Endothelial cell of umbilical vein (primary cell): ENCODE data around the gene BEX3. TPM values are rescaled to one million over a fixed set of nuclear protein-coding genes. Genes with fewer than 3 reads are reported as not detected.

Experiments used
- BruUV-seq: library from RNA; stranded (reverse); fragments of 400-500 nt; replicated peaks from 2 replicates; lab custom pipeline; 2021; lab: Mats Ljungman, UMichigan
- CTCF ChIA-PET: fragments of 300-600, 350-600 bp; sonication (Branson Sonifier 250); formaldehyde crosslinking; loops from one replicate; lab custom pipeline; 2021; ENCODE audit warnings: antibody characterized with exemption, inconsistent platforms; lab: Charles Lee
- POLR2A ChIA-PET: fragments of 300-600, 350-600 bp; sonication (Branson Sonifier 250); formaldehyde crosslinking; loops from one replicate; lab custom pipeline; 2021; ENCODE audit warnings: antibody characterized with exemption, inconsistent platforms; lab: Charles Lee
- DNase-seq: peaks from one replicate; pipeline ENCODE4 v3.0.0-alpha.2; 2011; ENCODE audit warnings: low read depth, low spot score
- FAIRE-seq: peaks from 2 replicates; lab custom pipeline; 2011; peaks lifted over from hg19 to GRCh38; lab: Jason Lieb, UNC
- H2AFZ ChIP-seq: 2 replicates; pipeline ENCODE4 v1.6.0; 2012; ENCODE audit warnings: low read depth, low read length, control low read depth, inconsistent platforms
- H3K27ac ChIP-seq: 2 replicates; pipeline ENCODE4 v1.5.1; 2011; ENCODE audit warnings: low read depth, mild to moderate bottlenecking, control low read depth, low read length, moderate library complexity; ENCODE audit not compliant: insufficient read depth
- H3K27me3 ChIP-seq, 2 experiments: 2 replicates each; pipeline versions ENCODE4 v1.6.0 to v1.6.1; 2011; ENCODE audit warnings: low read length in 2 of 2, mixed read lengths in 1 of 2; ENCODE audit not compliant: control insufficient read depth in 2 of 2, insufficient read depth in 2 of 2
- H3K36me3 ChIP-seq, 2 experiments: 2 replicates in 1 of 2; 3 replicates in 1 of 2; pipeline ENCODE4 v1.5.1; 2011; ENCODE audit warnings: low read length in 2 of 2, mild to moderate bottlenecking in 1 of 2, moderate library complexity in 1 of 2; ENCODE audit not compliant: control insufficient read depth in 2 of 2, insufficient read depth in 2 of 2; ENCODE audit errors: extremely low read depth in 1 of 2
- H3K4me1 ChIP-seq: 3 replicates; pipeline ENCODE4 v1.5.1; 2011; ENCODE audit warnings: mild to moderate bottlenecking, low read length; ENCODE audit not compliant: control insufficient read depth, insufficient read depth; ENCODE audit errors: extremely low read depth
- H3K4me2 ChIP-seq: 2 replicates; pipeline ENCODE4 v1.6.1; 2011; ENCODE audit warnings: low read length, control low read depth, mixed read lengths; ENCODE audit not compliant: insufficient read depth
- H3K4me3 ChIP-seq, 3 experiments: fragments of 200-600 bp in 1 of 3; sonication (generic), shearing (Covaris generic) in 1 of 3; replicated peaks in 1 of 3; 2 replicates each; pipeline ENCODE4 v1.5.1; 2011 to 2016; ENCODE audit warnings: control low read depth in 3 of 3, low read length in 3 of 3, mild to moderate bottlenecking in 2 of 3, inconsistent platforms in 1 of 3, low read depth in 1 of 3, moderate library complexity in 1 of 3; ENCODE audit not compliant: insufficient read depth in 1 of 3
- H3K79me2 ChIP-seq: 2 replicates; pipeline ENCODE4 v1.6.0; 2012; ENCODE audit warnings: low read length, inconsistent platforms; ENCODE audit not compliant: control insufficient read depth, insufficient read depth
- H3K9ac ChIP-seq: replicated peaks from 2 replicates; pipeline ENCODE3; 2011; ENCODE audit warnings: low read length, control low read depth; ENCODE audit not compliant: insufficient read depth; ENCODE audit errors: extremely low read depth
- H3K9me1 ChIP-seq: replicated peaks from 3 replicates; pipeline ENCODE4 v1.6.0; 2011; ENCODE audit warnings: mild to moderate bottlenecking, low read length; ENCODE audit not compliant: control insufficient read depth, insufficient read depth; ENCODE audit errors: extremely low read depth
- H3K9me3 ChIP-seq: replicated peaks from 2 replicates; pipeline ENCODE4 v1.5.1; 2012; ENCODE audit warnings: low read length, inconsistent platforms; ENCODE audit not compliant: control insufficient read depth, insufficient read depth
- H4K20me1 ChIP-seq: replicated peaks from 2 replicates; pipeline ENCODE3; 2011; ENCODE audit warnings: mild to moderate bottlenecking, low read length; ENCODE audit not compliant: control insufficient read depth, insufficient read depth; ENCODE audit errors: extremely low read depth
- EZH2 ChIP-seq: IDR thresholded peaks from 2 replicates; pipeline ENCODE4 v1.6.1; 2012; ENCODE audit warnings: borderline replicate concordance, low read depth, mild to moderate bottlenecking, moderate library complexity, low read length, inconsistent platforms; ENCODE audit not compliant: severe bottlenecking
- FOS ChIP-seq: IDR thresholded peaks from 2 replicates; pipeline ENCODE4 v1.6.1; 2011; ENCODE audit warnings: mild to moderate bottlenecking, low read length, moderate library complexity, borderline replicate concordance; ENCODE audit not compliant: insufficient read depth
- GATA2 ChIP-seq: IDR thresholded peaks from 2 replicates; pipeline ENCODE4 v1.7.0; 2011; ENCODE audit warnings: low read depth, mild to moderate bottlenecking, moderate library complexity, mixed read lengths, low read length; ENCODE audit not compliant: insufficient read length, insufficient read depth
- JUN ChIP-seq: IDR thresholded peaks from 2 replicates; pipeline ENCODE4 v1.6.1; 2011; ENCODE audit warnings: borderline replicate concordance, low read depth; ENCODE audit not compliant: insufficient read length, insufficient read depth
- MAX ChIP-seq: IDR thresholded peaks from 2 replicates; pipeline ENCODE4 v1.6.1; 2011; ENCODE audit not compliant: insufficient read depth, insufficient read length
- MYC ChIP-seq: IDR thresholded peaks from one replicate; pipeline ENCODE4 v1.6.1; 2011; ENCODE audit warnings: mild to moderate bottlenecking, low read depth, low read length
- POLR2A ChIP-seq: IDR thresholded peaks from 2 replicates; pipeline ENCODE4 v1.6.1; 2012; ENCODE audit warnings: low read depth, mild to moderate bottlenecking, control low read depth, low read length
- POLR2AphosphoS5 ChIP-seq: IDR thresholded peaks from 2 replicates; pipeline ENCODE4 v1.6.1; 2012; ENCODE audit warnings: low read depth, mild to moderate bottlenecking, control low read depth, low read length, moderate library complexity; ENCODE audit not compliant: insufficient read depth
- dilution Hi-C: fragments of 300-500 bp; cut with MboI; formaldehyde crosslinking; loops from one replicate; pipeline ENCODE4 v1.15.0; 2019; ENCODE audit warnings: low sequenced_read_pairs; ENCODE audit not compliant: extremely low pct_ligation_motif_present
- intact Hi-C: fragments of 100-400 bp; cut with micrococcal nuclease; formaldehyde crosslinking; loops from one replicate; pipeline ENCODE4 v1.10.0; 2022
- polyA plus RNA-seq, 4 experiments: library from polyadenylated mRNA; depleted of rRNA in 3 of 4; stranded (reverse) in 3 of 4; unstranded in 1 of 4; fragments of >200 nt; gene quantifications; 2 replicates each; pipeline versions ENCODE4 v1.2.1 to v1.2.3, GENCODE V29; 2011 to 2012; ENCODE audit warnings: missing spikeins in 1 of 4
- total RNA-seq: library from RNA; stranded (reverse); gene quantifications from 2 replicates; pipeline ENCODE4 v1.2.3, GENCODE V29; 2021
- TF ChIP-seq, protein P1 (sequence below), 2 donors: IDR thresholded peaks; 1 replicate in 1 of 2; 2 replicates in 1 of 2; pipeline ENCODE4 v1.5.1; 2011; ENCODE audit warnings: low read length in 2 of 2, mild to moderate bottlenecking in 2 of 2, moderate library complexity in 2 of 2, control low read depth in 1 of 2, inconsistent platforms in 1 of 2, low read depth in 1 of 2; ENCODE audit not compliant: insufficient read depth in 1 of 2; ENCODE audit errors: extremely low read depth in 1 of 2

BEX3 gene
- total and polyA plus RNA-seq, 2 donors (not counting 3 experiments of a cell fraction or from before 2014, with no cell fraction given), result 227 to 332 TPM

DNA sequence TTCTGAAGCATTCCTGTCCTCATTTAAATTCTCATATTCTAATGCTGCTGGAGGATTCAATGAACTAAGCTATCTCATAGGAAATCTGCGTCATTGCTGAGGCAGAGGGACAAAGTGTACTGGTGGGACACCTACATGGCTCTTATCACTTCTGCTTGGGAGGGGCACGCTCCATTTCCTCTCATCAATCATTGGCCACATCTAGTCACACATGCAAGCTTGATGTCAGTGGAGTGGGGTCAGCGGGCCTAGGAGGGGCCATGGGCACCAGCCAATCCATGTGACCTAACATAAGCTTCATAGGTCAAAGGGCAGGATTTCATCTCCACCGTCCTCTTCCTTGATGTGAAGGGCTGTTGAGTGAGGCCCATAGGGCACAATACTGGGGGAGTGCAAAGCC lies 21.4 kb downstream of the BEX3 start:
- dilution Hi-C loops, result no loop called here
- Histone ChIP-seq H3K27me3 (no peaks in the 10 kb centered on the region), H3K4me3 (no peak overlapping the region), H3K36me3 (no peaks in the 10 kb centered on the region), H3K4me1 (peaks cover 30% of the 10 kb centered on the region), H2AFZ (peak overlapping the region; percentile 21), H3K27ac (peak overlapping the region; percentile 92), H3K4me2 (no peak overlapping the region), H4K20me1 (no peaks in the 10 kb centered on the region), H3K9me3 (no peaks in the 10 kb centered on the region), H3K79me2 (no peaks in the 10 kb centered on the region), H3K9me1 (no peaks in the 10 kb centered on the region), H3K9ac (peak overlapping the region; percentile 19)
- TF ChIP-seq MYC (no peak), EZH2 (no peak), POLR2A (no peak), FOS (no peak), MAX (no peak), POLR2AphosphoS5 (no peak), GATA2 (no peak), JUN (no peak)
- TF ChIP-seq, protein P1, sequence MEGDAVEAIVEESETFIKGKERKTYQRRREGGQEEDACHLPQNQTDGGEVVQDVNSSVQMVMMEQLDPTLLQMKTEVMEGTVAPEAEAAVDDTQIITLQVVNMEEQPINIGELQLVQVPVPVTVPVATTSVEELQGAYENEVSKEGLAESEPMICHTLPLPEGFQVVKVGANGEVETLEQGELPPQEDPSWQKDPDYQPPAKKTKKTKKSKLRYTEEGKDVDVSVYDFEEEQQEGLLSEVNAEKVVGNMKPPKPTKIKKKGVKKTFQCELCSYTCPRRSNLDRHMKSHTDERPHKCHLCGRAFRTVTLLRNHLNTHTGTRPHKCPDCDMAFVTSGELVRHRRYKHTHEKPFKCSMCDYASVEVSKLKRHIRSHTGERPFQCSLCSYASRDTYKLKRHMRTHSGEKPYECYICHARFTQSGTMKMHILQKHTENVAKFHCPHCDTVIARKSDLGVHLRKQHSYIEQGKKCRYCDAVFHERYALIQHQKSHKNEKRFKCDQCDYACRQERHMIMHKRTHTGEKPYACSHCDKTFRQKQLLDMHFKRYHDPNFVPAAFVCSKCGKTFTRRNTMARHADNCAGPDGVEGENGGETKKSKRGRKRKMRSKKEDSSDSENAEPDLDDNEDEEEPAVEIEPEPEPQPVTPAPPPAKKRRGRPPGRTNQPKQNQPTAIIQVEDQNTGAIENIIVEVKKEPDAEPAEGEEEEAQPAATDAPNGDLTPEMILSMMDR (IDR thresholded peaks at IDR 0.05; ENCODE audit: extremely low read depth in 1 of 2, insufficient read depth in 1 of 2, low read depth in 1 of 2, low read length in 2 of 2), result no peak
- POLR2A ChIA-PET, result no interaction called here
- no peak for FAIRE-seq
- no peak for DNase-seq
- CTCF ChIA-PET, result interaction anchor here (1.5 kb wide), 1 partner anchor 66 kb away, joined by 4 read pairs; no protein-coding TSS in a partner anchor
- intact Hi-C loops, result loop anchor here (1.0 kb wide), 3 partner anchors 20 to 67 kb away; no protein-coding TSS in a partner anchor
- no TSS peak for BruUV-seq
